HG02973 (cell line): ENCODE measurements around the gene PTPN23.
"Not testable (repeated sequence)": the region's sequence is repeated elsewhere in the genome, so short reads cannot be mapped to it uniquely, and the experiment has no call there.

Experiments used
- ATAC-seq: cut with Tn5 transposase; IDR thresholded peaks from one replicate; pipeline ENCODE4 v1.9.1; 2021; ENCODE audit warnings: moderate library complexity; ENCODE audit not compliant: unreplicated experiment

PTPN23 gene

GRCh38 chr3:47440131-47440530, 59.3 kb downstream of the PTPN23 start:
- ATAC-seq = no peak

GRCh38 chr3:47441796-47442551, 61.2 kb downstream of the PTPN23 start:
- ATAC-seq = no peak

GRCh38 chr3:47443611-47443995, 62.8 kb downstream of the PTPN23 start:
- no peak for ATAC-seq

GRCh38 chr3:47444103-47444502, 63.3 kb downstream of the PTPN23 start:
- ATAC-seq = no peak

GRCh38 chr3:47452453-47453215, 71.8 kb downstream of the PTPN23 start:
- no peak for ATAC-seq

- ATAC-seq = no peak
Observed at GRCh38 chr3:47455806-47456452, 75.1 kb downstream of the PTPN23 start.

- no peak for ATAC-seq
Observed at GRCh38 chr3:47456984-47457383, 76.2 kb downstream of the PTPN23 start.

GRCh38 chr3:47459534-47460085, 78.8 kb downstream of the PTPN23 start:
- not testable (repeated sequence) for ATAC-seq
